ENCODE measurements around the gene LDLRAP1. TPM values are rescaled to one million over a fixed set of nuclear protein-coding genes. Genes with fewer than 3 reads are reported as not detected.
A peak's percentile ranks its signal among the peaks of the same experiment; 100 is the strongest.

Gene LDLRAP1
- total RNA-seq, 4 donors from 2014 or later: 28.0 to 50.5 (median 40.7) TPM

GRCh38 chr1:25616095-25616986, 72.9 kb downstream of the LDLRAP1 start, which contains the start of gene MAN1C1:
Gene MAN1C1 (plus strand): TSS chr1:25616791. CDS start chr1:25617798, 1,007 bp downstream.
- Histone ChIP-seq H3K27ac (peak within 1 kb of the TSS; percentile 39), H3K36me3 (no peaks in the 10 kb centered on the region), H3K4me1 (peaks cover 45% of the 10 kb centered on the region), H3K27me3 (no peaks in the 10 kb centered on the region), H3K9me3 (no peaks in the 10 kb centered on the region), H3K4me3 (peak within 1 kb of the TSS; percentile 84)
- no peak for TF ChIP-seq POLR2A (IDR thresholded peaks at IDR 0.05)
- peak in 1 of 3 donors; percentile 11 for TF ChIP-seq POLR2AphosphoS5 (IDR thresholded peaks at IDR 0.05)
- 2% methylated on average over 16 of the region's 116 CpGs for WGBS
- DNase-seq (ENCODE audit: low spot score in 2 of 2): peak; percentile 90 to 91

- Histone ChIP-seq H3K9me3 (no peaks in the 10 kb centered on the region), H3K36me3 (no peaks in the 10 kb centered on the region), H3K4me3 (peak overlapping the region; percentile 84), H3K27me3 (no peaks in the 10 kb centered on the region), H3K27ac (no peak overlapping the region), H3K4me1 (peaks cover 45% of the 10 kb centered on the region)
- peak in 1 of 2 donors; percentile 76 for DNase-seq (ENCODE audit: low spot score in 2 of 2)
- TF ChIP-seq EP300 (IDR thresholded peaks at IDR 0.05): no peak
- no peak for TF ChIP-seq POLR2A (IDR thresholded peaks at IDR 0.05)
- TF ChIP-seq CTCF (IDR thresholded peaks at IDR 0.05): no peak
- no peak for TF ChIP-seq POLR2AphosphoS5 (IDR thresholded peaks at IDR 0.05)
- WGBS: 0% methylated on average over 5 of the region's 94 CpGs
Observed at GRCh38 chr1:25616987-25617624, 73.7 kb downstream of the LDLRAP1 start.

GRCh38 chr1:25617625-25618432, 74.4 kb downstream of the LDLRAP1 start:
- DNase-seq (ENCODE audit: low spot score in 2 of 2): peak in 1 of 2 donors; percentile 70
- no peak overlapping the region for H3K27ac ChIP-seq
- H3K27me3 ChIP-seq: no peaks in the 10 kb centered on the region
- H3K4me1 ChIP-seq: peaks cover 45% of the 10 kb centered on the region
- TF ChIP-seq CTCF (IDR thresholded peaks at IDR 0.05) (no peak), EP300 (IDR thresholded peaks at IDR 0.05) (no peak), POLR2AphosphoS5 (IDR thresholded peaks at IDR 0.05) (no peak), POLR2A (IDR thresholded peaks at IDR 0.05) (no peak)
- 10% methylated on average over 19 of the region's 66 CpGs for whole genome bisulfite sequencing
- no peaks in the 10 kb centered on the region for H3K36me3 ChIP-seq
- no peaks in the 10 kb centered on the region for H3K9me3 ChIP-seq
- peak overlapping the region; percentile 84 for H3K4me3 ChIP-seq

GRCh38 chr1:25618433-25618808, 75.0 kb downstream of the LDLRAP1 start:
- WGBS: 52% methylated on average over 4 of the region's 4 CpGs
- H3K4me3 ChIP-seq: peak overlapping the region; percentile 84
- DNase-seq (ENCODE audit: low spot score in 2 of 2): no peak
- H3K27ac ChIP-seq: no peak overlapping the region
- H3K9me3 ChIP-seq: no peaks in the 10 kb centered on the region
- H3K36me3 ChIP-seq: no peaks in the 10 kb centered on the region
- peaks cover 45% of the 10 kb centered on the region for H3K4me1 ChIP-seq
- TF ChIP-seq EP300 (IDR thresholded peaks at IDR 0.05) (no peak), POLR2A (IDR thresholded peaks at IDR 0.05) (no peak), CTCF (IDR thresholded peaks at IDR 0.05) (no peak), POLR2AphosphoS5 (IDR thresholded peaks at IDR 0.05) (no peak)
- no peaks in the 10 kb centered on the region for H3K27me3 ChIP-seq

Other genes with a start within 250 kb of the LDLRAP1 start
- gene TMEM50A, start 205.3 kb upstream of the LDLRAP1 start, total RNA-seq: 10 to 100 TPM; 57.6 to 87.9 (median 72.8) TPM
- gene RHCE, start 122.8 kb upstream of the LDLRAP1 start, total RNA-seq: 1 to 10 TPM in 1 of 4 donors, under 1 TPM in 2, not detected in 1; 0.34 to 1.1 (median 0.56) TPM
- gene MACO1, start 112.7 kb upstream of the LDLRAP1 start, total RNA-seq: 10 to 100 TPM; 13.2 to 22.0 (median 16.0) TPM
- 10 to 100 TPM in 1 of 4 donors, 1 to 10 TPM in 3; 7.3 to 15.2 (median 8.0) TPM for gene MAN1C1, start 73.2 kb downstream of the LDLRAP1 start, total RNA-seq

All from suprapubic skin (tissue), 4 donors.